WERI-Rb-1 (cell line): ENCODE measurements around the gene APLP1.
"Not testable (repeated sequence)": the region's sequence is repeated elsewhere in the genome, so short reads cannot be mapped to it uniquely, and the experiment has no call there.

Experiments
- DNase-seq: peaks from one replicate; pipeline ENCODE4 v3.0.0-alpha.2; 2020
- H3K27ac ChIP-seq: fragments of 250-450 bp; sonication (Bioruptor Pico); 2 replicates; pipeline ENCODE4 v1.5.1; 2020; ENCODE audit warnings: mild to moderate bottlenecking, moderate library complexity
- H3K27me3 ChIP-seq: fragments of 250-450 bp; sonication (Bioruptor Pico); 2 replicates; pipeline ENCODE4 v1.5.1; 2021; ENCODE audit warnings: mild to moderate bottlenecking, low read depth, moderate library complexity; ENCODE audit not compliant: insufficient read depth, severe bottlenecking
- H3K36me3 ChIP-seq: fragments of 250-450 bp; sonication (Bioruptor Pico); 2 replicates; pipeline ENCODE4 v1.5.1; 2020; ENCODE audit warnings: mild to moderate bottlenecking, moderate library complexity
- H3K4me3 ChIP-seq: 2 replicates; pipeline ENCODE4 v1.5.1; 2011; ENCODE audit warnings: low read depth, mild to moderate bottlenecking, control low read depth, low read length
- H3K9me3 ChIP-seq: fragments of 250-450 bp; sonication (Bioruptor Pico); 2 replicates; pipeline ENCODE4 v1.5.1; 2021; ENCODE audit warnings: mild to moderate bottlenecking, moderate library complexity; ENCODE audit not compliant: severe bottlenecking
- CTCF ChIP-seq: IDR thresholded peaks from 2 replicates; pipeline ENCODE4 v1.5.1; 2011; ENCODE audit warnings: low read depth, mild to moderate bottlenecking, control low read depth, inconsistent platforms, low read length

Gene APLP1

GRCh38 chr19:35862528-35862927, 5.8 kb upstream of the APLP1 start:
- Histone ChIP-seq H3K27ac (no peak overlapping the region), H3K36me3 (peaks cover 85% of the 10 kb centered on the region), H3K4me3 (no peak overlapping the region), H3K9me3 (no peaks in the 10 kb centered on the region), H3K27me3 (no peaks in the 10 kb centered on the region)
- TF ChIP-seq CTCF: no peak
- no peak for DNase-seq

GRCh38 chr19:35863018-35863417, 5.4 kb upstream of the APLP1 start:
- no peak for DNase-seq
- H3K9me3 ChIP-seq: no peaks in the 10 kb centered on the region
- H3K27ac ChIP-seq: no peak overlapping the region
- H3K27me3 ChIP-seq: no peaks in the 10 kb centered on the region
- peaks cover 85% of the 10 kb centered on the region for H3K36me3 ChIP-seq
- H3K4me3 ChIP-seq: no peak overlapping the region
- no peak for TF ChIP-seq CTCF

- DNase-seq: no peak
- no peak for TF ChIP-seq CTCF
- peaks cover 50% of the 10 kb centered on the region for H3K36me3 ChIP-seq
- no peaks in the 10 kb centered on the region for H3K27me3 ChIP-seq
- H3K4me3 ChIP-seq: peak overlapping the region; percentile 63
- H3K27ac ChIP-seq: peak overlapping the region; percentile 87
- no peaks in the 10 kb centered on the region for H3K9me3 ChIP-seq
Observed at GRCh38 chr19:35868823-35869326, 501 bp downstream of the APLP1 start.

GRCh38 chr19:35869327-35870123, 1.2 kb downstream of the APLP1 start:
- Histone ChIP-seq H3K27ac (peak overlapping the region; percentile 87), H3K4me3 (peak overlapping the region; percentile 63), H3K36me3 (peaks cover 50% of the 10 kb centered on the region), H3K27me3 (no peaks in the 10 kb centered on the region), H3K9me3 (no peaks in the 10 kb centered on the region)
- DNase-seq: peak; percentile 96
- TF ChIP-seq CTCF: no peak

- Histone ChIP-seq H3K36me3 (peaks cover 51% of the 10 kb centered on the region), H3K4me3 (peak overlapping the region; percentile 63)
- peak; percentile 81 for DNase-seq
- H3K9me3 ChIP-seq, H3K27ac ChIP-seq, H3K27me3 ChIP-seq: not testable (repeated sequence)
Observed at GRCh38 chr19:35870124-35870736, 1.9 kb downstream of the APLP1 start.

- Histone ChIP-seq H3K4me3 (no peak overlapping the region), H3K36me3 (peaks cover 48% of the 10 kb centered on the region), H3K27me3 (no peaks in the 10 kb centered on the region), H3K27ac (no peak overlapping the region), H3K9me3 (no peaks in the 10 kb centered on the region)
- TF ChIP-seq CTCF: no peak
- no peak for DNase-seq
Observed at GRCh38 chr19:35870798-35871197, 2.4 kb downstream of the APLP1 start.
